ENCODE results near the gene STAU1.
"Not testable (repeated sequence)": the region's sequence is repeated elsewhere in the genome, so short reads cannot be mapped to it uniquely, and the experiment has no call there.

STAU1 gene

GRCh38 chr20:49133571-49133970 lies 54.6 kb downstream of the STAU1 start:
- in situ Hi-C loops (cut with HindIII; ENCODE audit: low sequenced_read_pairs), result loop anchor here (10.0 kb wide), 1 partner anchor 169 kb away; no protein-coding TSS in a partner anchor

- in situ Hi-C loops (cut with HindIII; ENCODE audit: low sequenced_read_pairs), result loop anchor here (10.0 kb wide), 1 partner anchor 168 kb away; no protein-coding TSS in a partner anchor
Measured at GRCh38 chr20:49132995-49133478, 55.1 kb downstream of the STAU1 start.

GRCh38 chr20:49123982-49124381 lies 64.2 kb downstream of the STAU1 start:
- in situ Hi-C loops (cut with HindIII; ENCODE audit: low sequenced_read_pairs), result no loop called here

- in situ Hi-C loops (cut with HindIII; ENCODE audit: low sequenced_read_pairs), result no loop called here
Measured at GRCh38 chr20:49122920-49123319, 65.2 kb downstream of the STAU1 start.

- in situ Hi-C loops (cut with HindIII; ENCODE audit: low sequenced_read_pairs), result loop anchor here (5.0 kb wide), 1 partner anchor 52 kb away; no protein-coding TSS in a partner anchor
Measured at GRCh38 chr20:49119988-49120387, 68.1 kb downstream of the STAU1 start.

- in situ Hi-C loops (cut with HindIII; ENCODE audit: low sequenced_read_pairs), result loop anchor here (5.0 kb wide), 1 partner anchor 54 kb away; no protein-coding TSS in a partner anchor
Measured at GRCh38 chr20:49118307-49118706, 69.8 kb downstream of the STAU1 start.

- in situ Hi-C loops (cut with HindIII; ENCODE audit: low sequenced_read_pairs), result loop anchor here (5.0 kb wide), 1 partner anchor 57 kb away; no protein-coding TSS in a partner anchor
Measured at GRCh38 chr20:49115564-49115963, 72.6 kb downstream of the STAU1 start.

GRCh38 chr20:49112596-49113274 lies 75.4 kb downstream of the STAU1 start:
- in situ Hi-C loops (cut with HindIII; ENCODE audit: low sequenced_read_pairs), result no loop called here

GRCh38 chr20:49110767-49111694 lies 77.1 kb downstream of the STAU1 start:
- in situ Hi-C loops (cut with HindIII; ENCODE audit: low sequenced_read_pairs), result no loop called here

- in situ Hi-C loops (cut with HindIII; ENCODE audit: low sequenced_read_pairs), result no loop called here
Measured at GRCh38 chr20:49106328-49106727, 81.8 kb downstream of the STAU1 start.

GRCh38 chr20:49104979-49105547 lies 83.1 kb downstream of the STAU1 start:
- in situ Hi-C loops (cut with HindIII; ENCODE audit: low sequenced_read_pairs), result not testable (repeated sequence)

GRCh38 chr20:49104365-49104648 lies 83.8 kb downstream of the STAU1 start:
- in situ Hi-C loops (cut with HindIII; ENCODE audit: low sequenced_read_pairs), result no loop called here

GRCh38 chr20:49103647-49104364 lies 84.3 kb downstream of the STAU1 start:
- in situ Hi-C loops (cut with HindIII; ENCODE audit: low sequenced_read_pairs), result no loop called here

- in situ Hi-C loops (cut with HindIII; ENCODE audit: low sequenced_read_pairs), result no loop called here
Measured at GRCh38 chr20:49103019-49103418, 85.1 kb downstream of the STAU1 start.

- in situ Hi-C loops (cut with HindIII; ENCODE audit: low sequenced_read_pairs), result no loop called here
Measured at GRCh38 chr20:49100972-49101371, 87.2 kb downstream of the STAU1 start.

GRCh38 chr20:49100292-49100691 lies 87.8 kb downstream of the STAU1 start:
- in situ Hi-C loops (cut with HindIII; ENCODE audit: low sequenced_read_pairs), result not testable (repeated sequence)

- in situ Hi-C loops (cut with HindIII; ENCODE audit: low sequenced_read_pairs), result no loop called here
Measured at GRCh38 chr20:49099011-49099410, 89.1 kb downstream of the STAU1 start.

GRCh38 chr20:49098136-49098535 lies 90.0 kb downstream of the STAU1 start:
- in situ Hi-C loops (cut with HindIII; ENCODE audit: low sequenced_read_pairs), result no loop called here

GRCh38 chr20:49097159-49097558 lies 91.0 kb downstream of the STAU1 start:
- in situ Hi-C loops (cut with HindIII; ENCODE audit: low sequenced_read_pairs), result no loop called here

- in situ Hi-C loops (cut with HindIII; ENCODE audit: low sequenced_read_pairs), result no loop called here
Measured at GRCh38 chr20:49096203-49096730, 91.9 kb downstream of the STAU1 start.
